Measurements from ENCODE around the gene NLGN2.

DNA sequence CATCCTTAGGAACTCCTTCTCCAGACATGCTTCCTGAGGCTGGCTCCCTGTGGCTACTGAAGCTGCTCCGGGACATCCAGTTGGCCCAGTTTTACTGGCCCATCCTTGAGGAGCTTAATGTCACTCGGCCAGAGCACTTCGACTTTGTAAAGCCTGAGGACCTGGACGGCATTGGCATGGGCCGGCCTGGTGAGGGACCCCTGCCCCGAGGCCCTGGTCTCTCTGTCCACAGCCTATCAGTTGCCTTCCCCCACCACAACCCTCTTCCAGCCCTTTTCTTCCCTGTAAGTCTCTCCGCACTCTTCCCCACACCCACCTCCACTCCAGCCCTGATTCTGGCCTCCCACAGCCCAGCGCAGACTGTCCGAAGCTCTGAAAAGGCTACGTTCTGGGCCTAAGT lies 24.7 kb upstream of the NLGN2 start:
- TF ChIP-seq, protein P1, sequence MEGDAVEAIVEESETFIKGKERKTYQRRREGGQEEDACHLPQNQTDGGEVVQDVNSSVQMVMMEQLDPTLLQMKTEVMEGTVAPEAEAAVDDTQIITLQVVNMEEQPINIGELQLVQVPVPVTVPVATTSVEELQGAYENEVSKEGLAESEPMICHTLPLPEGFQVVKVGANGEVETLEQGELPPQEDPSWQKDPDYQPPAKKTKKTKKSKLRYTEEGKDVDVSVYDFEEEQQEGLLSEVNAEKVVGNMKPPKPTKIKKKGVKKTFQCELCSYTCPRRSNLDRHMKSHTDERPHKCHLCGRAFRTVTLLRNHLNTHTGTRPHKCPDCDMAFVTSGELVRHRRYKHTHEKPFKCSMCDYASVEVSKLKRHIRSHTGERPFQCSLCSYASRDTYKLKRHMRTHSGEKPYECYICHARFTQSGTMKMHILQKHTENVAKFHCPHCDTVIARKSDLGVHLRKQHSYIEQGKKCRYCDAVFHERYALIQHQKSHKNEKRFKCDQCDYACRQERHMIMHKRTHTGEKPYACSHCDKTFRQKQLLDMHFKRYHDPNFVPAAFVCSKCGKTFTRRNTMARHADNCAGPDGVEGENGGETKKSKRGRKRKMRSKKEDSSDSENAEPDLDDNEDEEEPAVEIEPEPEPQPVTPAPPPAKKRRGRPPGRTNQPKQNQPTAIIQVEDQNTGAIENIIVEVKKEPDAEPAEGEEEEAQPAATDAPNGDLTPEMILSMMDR (IDR thresholded peaks at IDR 0.05) = no peak
- TF ChIP-seq POLR2AphosphoS5 (IDR thresholded peaks at IDR 0.05) = no peak
- TF ChIP-seq POLR2A (IDR thresholded peaks at IDR 0.05; ENCODE audit: low read depth) = no peak
- TF ChIP-seq EP300 (IDR thresholded peaks at IDR 0.05) = no peak
